GM23338 (cell line): ENCODE measurements around the gene TSR1.

Source experiments
- CREB1 ChIP-seq: fragments of 250-450 bp; sonication (Bioruptor Pico); IDR thresholded peaks from 2 replicates; pipeline ENCODE4 v1.5.0; 2020; ENCODE audit warnings: low read depth, mild to moderate bottlenecking, moderate library complexity
- EZH2 ChIP-seq: fragments of 200-600 bp; sonication (generic); IDR thresholded peaks from one replicate; pipeline ENCODE4 v1.8.0; 2017; ENCODE audit warnings: antibody characterized with exemption, mild to moderate bottlenecking, low read depth; ENCODE audit not compliant: unreplicated experiment
- EZH2phosphoT487 ChIP-seq: fragments of 200-600 bp; sonication (generic); IDR thresholded peaks from one replicate; pipeline ENCODE4 v1.8.1; 2018; ENCODE audit warnings: antibody characterized with exemption; ENCODE audit not compliant: unreplicated experiment
- JUNB ChIP-seq: IDR thresholded peaks from one replicate; pipeline ENCODE4 v1.6.1; 2016; ENCODE audit warnings: antibody characterized with exemption; ENCODE audit not compliant: unreplicated experiment
- NANOG ChIP-seq: IDR thresholded peaks from 2 replicates; pipeline ENCODE4 v1.6.1; 2016; ENCODE audit warnings: antibody characterized with exemption, borderline replicate concordance
- POLR2AphosphoS5 ChIP-seq: IDR thresholded peaks from 2 replicates; pipeline ENCODE4 v1.6.1; 2016; ENCODE audit warnings: antibody characterized with exemption, low read depth
- STAT1 ChIP-seq: IDR thresholded peaks from one replicate; pipeline ENCODE4 v1.6.1; 2016; ENCODE audit warnings: antibody characterized with exemption; ENCODE audit not compliant: unreplicated experiment
- ZNF114 ChIP-seq: fragments of 250-450 bp; sonication (Bioruptor Pico); IDR thresholded peaks from 2 replicates; pipeline ENCODE4 v1.5.0; 2020; ENCODE audit warnings: mild to moderate bottlenecking, moderate library complexity
- ZNF331 ChIP-seq: fragments of 250-450 bp; sonication (Bioruptor Pico); IDR thresholded peaks from 2 replicates; pipeline ENCODE4 v1.5.0; 2020; ENCODE audit warnings: low read depth, mild to moderate bottlenecking, moderate library complexity
- TF ChIP-seq, protein P1 (sequence below), 2 experiments: fragments of 200-600 bp in 1 of 2; sonication (generic) in 1 of 2; conservative IDR thresholded peaks; 2 replicates each; pipeline versions ENCODE4 v1.5.1 to v1.6.1; 2016 to 2017; ENCODE audit warnings: antibody characterized with exemption in 2 of 2, low read depth in 2 of 2, mild to moderate bottlenecking in 2 of 2, moderate library complexity in 1 of 2
- TF ChIP-seq, protein P2 (sequence below): IDR thresholded peaks from one replicate; pipeline ENCODE4 v1.6.1; 2018; ENCODE audit warnings: antibody characterized with exemption; ENCODE audit not compliant: unreplicated experiment
- TF ChIP-seq, protein P3 (sequence below): fragments of 250-450 bp; sonication (Bioruptor Pico); IDR thresholded peaks from 2 replicates; pipeline ENCODE4 v1.5.0; 2020; ENCODE audit warnings: mild to moderate bottlenecking, moderate library complexity

DNA sequence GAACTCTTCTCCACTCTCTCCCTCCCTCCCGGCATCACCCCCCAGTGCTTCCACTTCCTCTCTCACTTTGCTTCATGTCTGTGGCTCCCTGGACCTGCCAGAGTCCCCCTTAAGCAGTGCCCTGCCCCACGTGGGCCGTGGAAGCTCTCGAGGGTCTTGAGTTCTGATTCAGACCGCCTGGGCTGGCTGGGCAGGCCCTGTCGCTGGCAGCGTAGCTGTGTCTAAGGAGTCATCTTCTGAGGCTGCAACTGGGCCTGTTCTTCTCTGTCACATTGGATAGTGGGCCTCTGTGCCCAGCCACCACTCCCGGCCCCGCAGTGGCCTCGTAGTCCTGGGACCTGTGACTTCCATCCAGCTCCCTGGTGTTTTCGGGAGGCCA is 33.9 kb upstream of the TSR1 start:
- no peak for TF ChIP-seq JUNB
- no peak for TF ChIP-seq POLR2AphosphoS5
- TF ChIP-seq, protein P1, sequence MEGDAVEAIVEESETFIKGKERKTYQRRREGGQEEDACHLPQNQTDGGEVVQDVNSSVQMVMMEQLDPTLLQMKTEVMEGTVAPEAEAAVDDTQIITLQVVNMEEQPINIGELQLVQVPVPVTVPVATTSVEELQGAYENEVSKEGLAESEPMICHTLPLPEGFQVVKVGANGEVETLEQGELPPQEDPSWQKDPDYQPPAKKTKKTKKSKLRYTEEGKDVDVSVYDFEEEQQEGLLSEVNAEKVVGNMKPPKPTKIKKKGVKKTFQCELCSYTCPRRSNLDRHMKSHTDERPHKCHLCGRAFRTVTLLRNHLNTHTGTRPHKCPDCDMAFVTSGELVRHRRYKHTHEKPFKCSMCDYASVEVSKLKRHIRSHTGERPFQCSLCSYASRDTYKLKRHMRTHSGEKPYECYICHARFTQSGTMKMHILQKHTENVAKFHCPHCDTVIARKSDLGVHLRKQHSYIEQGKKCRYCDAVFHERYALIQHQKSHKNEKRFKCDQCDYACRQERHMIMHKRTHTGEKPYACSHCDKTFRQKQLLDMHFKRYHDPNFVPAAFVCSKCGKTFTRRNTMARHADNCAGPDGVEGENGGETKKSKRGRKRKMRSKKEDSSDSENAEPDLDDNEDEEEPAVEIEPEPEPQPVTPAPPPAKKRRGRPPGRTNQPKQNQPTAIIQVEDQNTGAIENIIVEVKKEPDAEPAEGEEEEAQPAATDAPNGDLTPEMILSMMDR (conservative IDR thresholded peaks at IDR 0.05; ENCODE audit: low read depth in 2 of 2): no peak
- no peak for TF ChIP-seq NANOG
- no peak for TF ChIP-seq EZH2phosphoT487
- TF ChIP-seq, protein P2, sequence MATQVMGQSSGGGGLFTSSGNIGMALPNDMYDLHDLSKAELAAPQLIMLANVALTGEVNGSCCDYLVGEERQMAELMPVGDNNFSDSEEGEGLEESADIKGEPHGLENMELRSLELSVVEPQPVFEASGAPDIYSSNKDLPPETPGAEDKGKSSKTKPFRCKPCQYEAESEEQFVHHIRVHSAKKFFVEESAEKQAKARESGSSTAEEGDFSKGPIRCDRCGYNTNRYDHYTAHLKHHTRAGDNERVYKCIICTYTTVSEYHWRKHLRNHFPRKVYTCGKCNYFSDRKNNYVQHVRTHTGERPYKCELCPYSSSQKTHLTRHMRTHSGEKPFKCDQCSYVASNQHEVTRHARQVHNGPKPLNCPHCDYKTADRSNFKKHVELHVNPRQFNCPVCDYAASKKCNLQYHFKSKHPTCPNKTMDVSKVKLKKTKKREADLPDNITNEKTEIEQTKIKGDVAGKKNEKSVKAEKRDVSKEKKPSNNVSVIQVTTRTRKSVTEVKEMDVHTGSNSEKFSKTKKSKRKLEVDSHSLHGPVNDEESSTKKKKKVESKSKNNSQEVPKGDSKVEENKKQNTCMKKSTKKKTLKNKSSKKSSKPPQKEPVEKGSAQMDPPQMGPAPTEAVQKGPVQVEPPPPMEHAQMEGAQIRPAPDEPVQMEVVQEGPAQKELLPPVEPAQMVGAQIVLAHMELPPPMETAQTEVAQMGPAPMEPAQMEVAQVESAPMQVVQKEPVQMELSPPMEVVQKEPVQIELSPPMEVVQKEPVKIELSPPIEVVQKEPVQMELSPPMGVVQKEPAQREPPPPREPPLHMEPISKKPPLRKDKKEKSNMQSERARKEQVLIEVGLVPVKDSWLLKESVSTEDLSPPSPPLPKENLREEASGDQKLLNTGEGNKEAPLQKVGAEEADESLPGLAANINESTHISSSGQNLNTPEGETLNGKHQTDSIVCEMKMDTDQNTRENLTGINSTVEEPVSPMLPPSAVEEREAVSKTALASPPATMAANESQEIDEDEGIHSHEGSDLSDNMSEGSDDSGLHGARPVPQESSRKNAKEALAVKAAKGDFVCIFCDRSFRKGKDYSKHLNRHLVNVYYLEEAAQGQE: no peak
- no peak for TF ChIP-seq EZH2
- TF ChIP-seq STAT1: no peak
- no peak for TF ChIP-seq ZNF114
- TF ChIP-seq, protein P3, sequence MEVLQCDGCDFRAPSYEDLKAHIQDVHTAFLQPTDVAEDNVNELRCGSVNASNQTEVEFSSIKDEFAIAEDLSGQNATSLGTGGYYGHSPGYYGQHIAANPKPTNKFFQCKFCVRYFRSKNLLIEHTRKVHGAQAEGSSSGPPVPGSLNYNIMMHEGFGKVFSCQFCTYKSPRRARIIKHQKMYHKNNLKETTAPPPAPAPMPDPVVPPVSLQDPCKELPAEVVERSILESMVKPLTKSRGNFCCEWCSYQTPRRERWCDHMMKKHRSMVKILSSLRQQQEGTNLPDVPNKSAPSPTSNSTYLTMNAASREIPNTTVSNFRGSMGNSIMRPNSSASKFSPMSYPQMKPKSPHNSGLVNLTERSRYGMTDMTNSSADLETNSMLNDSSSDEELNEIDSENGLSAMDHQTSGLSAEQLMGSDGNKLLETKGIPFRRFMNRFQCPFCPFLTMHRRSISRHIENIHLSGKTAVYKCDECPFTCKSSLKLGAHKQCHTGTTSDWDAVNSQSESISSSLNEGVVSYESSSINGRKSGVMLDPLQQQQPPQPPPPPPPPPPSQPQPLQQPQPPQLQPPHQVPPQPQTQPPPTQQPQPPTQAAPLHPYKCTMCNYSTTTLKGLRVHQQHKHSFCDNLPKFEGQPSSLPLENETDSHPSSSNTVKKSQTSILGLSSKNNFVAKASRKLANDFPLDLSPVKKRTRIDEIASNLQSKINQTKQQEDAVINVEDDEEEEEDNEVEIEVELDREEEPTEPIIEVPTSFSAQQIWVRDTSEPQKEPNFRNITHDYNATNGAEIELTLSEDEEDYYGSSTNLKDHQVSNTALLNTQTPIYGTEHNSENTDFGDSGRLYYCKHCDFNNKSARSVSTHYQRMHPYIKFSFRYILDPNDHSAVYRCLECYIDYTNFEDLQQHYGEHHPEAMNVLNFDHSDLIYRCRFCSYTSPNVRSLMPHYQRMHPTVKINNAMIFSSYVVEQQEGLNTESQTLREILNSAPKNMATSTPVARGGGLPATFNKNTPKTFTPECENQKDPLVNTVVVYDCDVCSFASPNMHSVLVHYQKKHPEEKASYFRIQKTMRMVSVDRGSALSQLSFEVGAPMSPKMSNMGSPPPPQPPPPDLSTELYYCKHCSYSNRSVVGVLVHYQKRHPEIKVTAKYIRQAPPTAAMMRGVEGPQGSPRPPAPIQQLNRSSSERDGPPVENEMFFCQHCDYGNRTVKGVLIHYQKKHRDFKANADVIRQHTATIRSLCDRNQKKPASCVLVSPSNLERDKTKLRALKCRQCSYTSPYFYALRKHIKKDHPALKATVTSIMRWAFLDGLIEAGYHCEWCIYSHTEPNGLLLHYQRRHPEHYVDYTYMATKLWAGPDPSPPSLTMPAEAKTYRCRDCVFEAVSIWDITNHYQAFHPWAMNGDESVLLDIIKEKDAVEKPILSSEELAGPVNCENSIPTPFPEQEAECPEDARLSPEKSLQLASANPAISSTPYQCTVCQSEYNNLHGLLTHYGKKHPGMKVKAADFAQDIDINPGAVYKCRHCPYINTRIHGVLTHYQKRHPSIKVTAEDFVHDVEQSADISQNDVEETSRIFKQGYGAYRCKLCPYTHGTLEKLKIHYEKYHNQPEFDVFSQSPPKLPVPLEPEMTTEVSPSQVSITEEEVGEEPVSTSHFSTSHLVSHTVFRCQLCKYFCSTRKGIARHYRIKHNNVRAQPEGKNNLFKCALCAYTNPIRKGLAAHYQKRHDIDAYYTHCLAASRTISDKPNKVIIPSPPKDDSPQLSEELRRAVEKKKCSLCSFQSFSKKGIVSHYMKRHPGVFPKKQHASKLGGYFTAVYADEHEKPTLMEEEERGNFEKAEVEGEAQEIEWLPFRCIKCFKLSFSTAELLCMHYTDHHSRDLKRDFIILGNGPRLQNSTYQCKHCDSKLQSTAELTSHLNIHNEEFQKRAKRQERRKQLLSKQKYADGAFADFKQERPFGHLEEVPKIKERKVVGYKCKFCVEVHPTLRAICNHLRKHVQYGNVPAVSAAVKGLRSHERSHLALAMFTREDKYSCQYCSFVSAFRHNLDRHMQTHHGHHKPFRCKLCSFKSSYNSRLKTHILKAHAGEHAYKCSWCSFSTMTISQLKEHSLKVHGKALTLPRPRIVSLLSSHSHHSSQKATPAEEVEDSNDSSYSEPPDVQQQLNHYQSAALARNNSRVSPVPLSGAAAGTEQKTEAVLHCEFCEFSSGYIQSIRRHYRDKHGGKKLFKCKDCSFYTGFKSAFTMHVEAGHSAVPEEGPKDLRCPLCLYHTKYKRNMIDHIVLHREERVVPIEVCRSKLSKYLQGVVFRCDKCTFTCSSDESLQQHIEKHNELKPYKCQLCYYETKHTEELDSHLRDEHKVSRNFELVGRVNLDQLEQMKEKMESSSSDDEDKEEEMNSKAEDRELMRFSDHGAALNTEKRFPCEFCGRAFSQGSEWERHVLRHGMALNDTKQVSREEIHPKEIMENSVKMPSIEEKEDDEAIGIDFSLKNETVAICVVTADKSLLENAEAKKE (CRISPR knock-in tag): no peak
- TF ChIP-seq CREB1 (CRISPR knock-in tag): no peak
- no peak for TF ChIP-seq ZNF331 (CRISPR knock-in tag)
